ENCODE data around the gene IL36B. TPM values are rescaled to one million over a fixed set of nuclear protein-coding genes. Genes with fewer than 3 reads are reported as not detected.

IL36B gene
- total and polyA plus RNA-seq, 8 donors, result not detected

DNA sequence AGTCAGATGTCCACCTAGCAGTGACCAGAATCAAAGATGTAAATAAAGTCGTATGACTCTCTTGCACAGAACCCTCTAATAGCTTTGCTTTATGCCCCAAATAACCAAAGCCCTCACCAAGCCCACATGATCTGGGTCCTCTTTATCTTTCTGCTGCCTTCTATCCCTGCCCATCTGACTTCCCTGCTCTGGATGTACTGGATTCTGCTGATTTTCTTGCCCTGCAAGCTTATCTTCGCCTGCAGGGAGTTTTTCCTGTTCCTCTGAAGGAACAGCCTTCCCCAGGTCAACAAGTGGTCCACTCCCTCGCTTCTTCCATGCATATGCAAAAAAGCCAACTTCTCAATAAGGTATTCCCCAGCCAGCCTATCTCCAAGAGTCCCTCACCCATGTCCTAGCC lies 18.7 kb downstream of the IL36B start:
- H3K4me3 ChIP-seq, result no peak overlapping the region

DNA sequence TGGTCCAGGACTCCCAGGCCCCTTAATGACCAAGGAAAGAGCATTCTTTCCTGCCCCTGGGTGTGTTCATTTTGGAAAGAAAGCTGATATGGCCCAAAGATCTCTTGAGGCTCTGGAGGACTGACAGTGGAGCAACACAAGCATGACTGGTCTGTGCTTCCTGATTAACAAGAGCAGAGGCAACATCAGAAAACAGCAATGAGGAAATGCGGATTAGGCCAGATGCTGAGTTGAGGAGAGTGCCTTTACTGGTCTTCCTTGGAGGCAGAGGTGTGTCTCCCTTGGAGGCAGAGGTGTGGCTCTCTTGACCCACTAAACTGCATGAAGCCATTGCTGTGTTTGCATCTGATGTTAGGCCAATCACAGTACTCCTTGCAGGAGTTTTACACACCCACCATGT lies 19.9 kb downstream of the IL36B start:
- intact Hi-C loops (cut with DNase I; ENCODE audit: low total_unique reads), result no loop called here
- H3K9me3 ChIP-seq, result no peaks in the 10 kb centered on the region
- no peaks in the 10 kb centered on the region for H3K4me1 ChIP-seq
- H3K4me3 ChIP-seq, result no peak overlapping the region
- H3K27ac ChIP-seq, result no peak overlapping the region
- WGBS, 5 donors, result 86 to 100% (median 95%) methylated on average over 1 of the region's 1 CpG
- TF ChIP-seq POLR2AphosphoS5 (IDR thresholded peaks at IDR 0.05), result no peak
- TF ChIP-seq POLR2A (IDR thresholded peaks at IDR 0.05), result no peak
- TF ChIP-seq EP300 (IDR thresholded peaks at IDR 0.05), result no peak
- no peaks in the 10 kb centered on the region for H3K36me3 ChIP-seq
- H3K27me3 ChIP-seq, result peaks cover 0 to 15% (median 0%) of the 10 kb centered on the region in 3 donors
- DNase-seq, result no peak

More for the DNA sequence above, 18.7 kb downstream of the IL36B start:
- H3K36me3 ChIP-seq, result no peaks in the 10 kb centered on the region
- no peak for TF ChIP-seq POLR2AphosphoS5 (IDR thresholded peaks at IDR 0.05)
- no peak for TF ChIP-seq POLR2A (IDR thresholded peaks at IDR 0.05)
- TF ChIP-seq, protein P1, sequence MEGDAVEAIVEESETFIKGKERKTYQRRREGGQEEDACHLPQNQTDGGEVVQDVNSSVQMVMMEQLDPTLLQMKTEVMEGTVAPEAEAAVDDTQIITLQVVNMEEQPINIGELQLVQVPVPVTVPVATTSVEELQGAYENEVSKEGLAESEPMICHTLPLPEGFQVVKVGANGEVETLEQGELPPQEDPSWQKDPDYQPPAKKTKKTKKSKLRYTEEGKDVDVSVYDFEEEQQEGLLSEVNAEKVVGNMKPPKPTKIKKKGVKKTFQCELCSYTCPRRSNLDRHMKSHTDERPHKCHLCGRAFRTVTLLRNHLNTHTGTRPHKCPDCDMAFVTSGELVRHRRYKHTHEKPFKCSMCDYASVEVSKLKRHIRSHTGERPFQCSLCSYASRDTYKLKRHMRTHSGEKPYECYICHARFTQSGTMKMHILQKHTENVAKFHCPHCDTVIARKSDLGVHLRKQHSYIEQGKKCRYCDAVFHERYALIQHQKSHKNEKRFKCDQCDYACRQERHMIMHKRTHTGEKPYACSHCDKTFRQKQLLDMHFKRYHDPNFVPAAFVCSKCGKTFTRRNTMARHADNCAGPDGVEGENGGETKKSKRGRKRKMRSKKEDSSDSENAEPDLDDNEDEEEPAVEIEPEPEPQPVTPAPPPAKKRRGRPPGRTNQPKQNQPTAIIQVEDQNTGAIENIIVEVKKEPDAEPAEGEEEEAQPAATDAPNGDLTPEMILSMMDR (IDR thresholded peaks at IDR 0.05), result no peak
- TF ChIP-seq EP300 (IDR thresholded peaks at IDR 0.05), result no peak
- intact Hi-C loops (cut with DNase I; ENCODE audit: low total_unique reads), result no loop called here
- WGBS, 5 donors, result 58 to 68% (median 63%) methylated on average over 3 of the region's 3 CpGs
- peaks cover 0 to 11% (median 6%) of the 10 kb centered on the region in 4 donors for H3K4me1 ChIP-seq
- no peak for DNase-seq
- peaks cover 0 to 5% (median 0%) of the 10 kb centered on the region in 3 donors for H3K27me3 ChIP-seq
- no peaks in the 10 kb centered on the region for H3K9me3 ChIP-seq
- H3K27ac ChIP-seq, result no peak overlapping the region

DNA sequence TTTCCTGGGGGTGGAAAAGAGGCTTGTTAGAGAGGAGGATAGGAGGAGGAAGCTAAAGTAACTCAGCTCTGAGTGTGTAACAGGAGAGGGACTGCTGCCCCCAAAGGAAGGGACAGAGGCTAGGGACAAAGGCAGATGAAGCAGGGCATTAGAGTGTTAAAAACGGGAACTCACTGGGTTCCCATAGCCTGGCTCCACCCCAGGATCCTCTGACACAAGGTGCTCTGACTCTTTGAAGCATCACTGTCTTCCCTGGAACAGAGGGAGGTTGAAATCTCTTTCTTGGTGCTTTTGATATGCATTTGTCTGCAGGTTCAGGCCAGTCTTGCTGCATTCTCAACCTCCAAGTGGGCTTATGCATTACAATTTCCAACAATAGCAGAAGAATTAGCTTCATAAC lies 24.6 kb downstream of the IL36B start:
- TF ChIP-seq, protein P1 (IDR thresholded peaks at IDR 0.05), result no peak
- TF ChIP-seq POLR2A (IDR thresholded peaks at IDR 0.05), result no peak
- TF ChIP-seq POLR2AphosphoS5 (IDR thresholded peaks at IDR 0.05), result no peak
- TF ChIP-seq EP300 (IDR thresholded peaks at IDR 0.05), result no peak
- WGBS, 5 donors, result 14 to 32% (median 20%) methylated on average over 1 of the region's 1 CpG
- no peaks in the 10 kb centered on the region for H3K36me3 ChIP-seq

DNA sequence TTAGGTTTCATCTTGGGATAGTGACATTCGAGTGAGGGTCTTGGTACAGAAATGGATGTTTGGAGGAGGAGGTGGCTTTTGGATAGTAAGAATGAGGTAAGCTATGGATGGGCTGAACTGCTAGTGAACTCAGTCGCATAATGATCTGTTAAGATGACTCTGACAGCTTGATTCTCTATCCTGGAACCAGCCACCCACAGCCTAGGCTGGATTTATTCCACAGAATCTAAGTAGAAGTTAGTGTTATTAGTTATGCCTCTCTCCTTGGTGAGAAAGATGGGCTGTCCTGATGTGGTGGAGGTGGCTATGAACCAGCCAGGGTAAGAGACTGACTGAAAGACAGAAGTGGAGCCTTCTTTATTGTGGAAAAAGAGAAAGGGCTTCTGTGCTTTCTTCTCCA lies 25.0 kb downstream of the IL36B start:
- H3K4me1 ChIP-seq, result no peaks in the 10 kb centered on the region
- H3K4me3 ChIP-seq, result no peak overlapping the region
- no peaks in the 10 kb centered on the region for H3K36me3 ChIP-seq
- intact Hi-C loops (cut with DNase I; ENCODE audit: low total_unique reads), result no loop called here
- TF ChIP-seq, protein P1 (IDR thresholded peaks at IDR 0.05), result no peak
- no peak for TF ChIP-seq POLR2A (IDR thresholded peaks at IDR 0.05)
- TF ChIP-seq POLR2AphosphoS5 (IDR thresholded peaks at IDR 0.05), result no peak
- TF ChIP-seq EP300 (IDR thresholded peaks at IDR 0.05), result no peak
- H3K27me3 ChIP-seq, result peaks cover 0 to 24% (median 0%) of the 10 kb centered on the region in 3 donors
- 76 to 94% (median 90%) methylated on average over 2 of the region's 2 CpGs for WGBS, 5 donors
- H3K27ac ChIP-seq, result no peak overlapping the region
- H3K9me3 ChIP-seq, result no peaks in the 10 kb centered on the region
- no peak for DNase-seq

More for the DNA sequence above, 24.6 kb downstream of the IL36B start:
- no peak overlapping the region for H3K4me3 ChIP-seq
- peaks cover 0 to 24% (median 0%) of the 10 kb centered on the region in 3 donors for H3K27me3 ChIP-seq
- no peak overlapping the region for H3K27ac ChIP-seq
- H3K4me1 ChIP-seq, result no peaks in the 10 kb centered on the region
- no peak for DNase-seq
- H3K9me3 ChIP-seq, result no peaks in the 10 kb centered on the region
- intact Hi-C loops (cut with DNase I; ENCODE audit: low total_unique reads), result no loop called here

DNA sequence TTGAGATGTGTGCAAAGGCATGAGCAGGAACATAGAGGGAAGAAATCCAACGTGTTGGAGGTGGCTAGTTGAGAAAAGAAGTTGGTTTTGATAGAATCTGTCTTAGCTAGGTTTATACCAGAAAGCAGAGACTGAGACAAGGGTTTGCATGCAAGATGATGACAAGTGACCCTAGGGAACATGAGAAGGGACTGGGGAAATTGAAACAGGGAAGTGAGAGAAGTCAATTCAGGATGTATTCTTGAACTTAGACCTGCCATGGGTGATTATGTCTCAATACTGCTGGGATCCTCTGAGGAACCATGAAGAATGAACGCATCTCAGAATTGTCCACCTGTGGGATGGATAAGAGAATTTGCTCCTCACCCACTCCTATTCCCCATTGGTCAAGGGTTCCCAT lies 26.9 kb downstream of the IL36B start:
- Histone ChIP-seq H3K27ac (no peak overlapping the region), H3K36me3 (no peaks in the 10 kb centered on the region), H3K9me3 (no peaks in the 10 kb centered on the region), H3K4me3 (no peak overlapping the region), H3K4me1 (no peaks in the 10 kb centered on the region), H3K27me3 (peaks cover 0 to 24% (median 0%) of the 10 kb centered on the region in 3 donors)
- no peak for DNase-seq
- 57 to 77% (median 65%) methylated on average over 2 of the region's 2 CpGs for WGBS, 5 donors
- TF ChIP-seq, protein P1 (IDR thresholded peaks at IDR 0.05), result no peak
- TF ChIP-seq EP300 (IDR thresholded peaks at IDR 0.05) (no peak), POLR2A (IDR thresholded peaks at IDR 0.05) (no peak), POLR2AphosphoS5 (IDR thresholded peaks at IDR 0.05) (no peak)
- intact Hi-C loops (cut with DNase I; ENCODE audit: low total_unique reads), result no loop called here
